NOMO-1 (cell line): ENCODE results near the gene NPTN.
"Not testable (repeated sequence)": the region's sequence is repeated elsewhere in the genome, so short reads cannot be mapped to it uniquely, and the experiment has no call there.

Source experiments
- DNase-seq, 2 experiments: peaks; one replicate each; lab custom pipeline; 2025; ENCODE audit not compliant: unreplicated experiment in 2 of 2; lab: John Stamatoyannopoulos, UW

Gene NPTN

DNA sequence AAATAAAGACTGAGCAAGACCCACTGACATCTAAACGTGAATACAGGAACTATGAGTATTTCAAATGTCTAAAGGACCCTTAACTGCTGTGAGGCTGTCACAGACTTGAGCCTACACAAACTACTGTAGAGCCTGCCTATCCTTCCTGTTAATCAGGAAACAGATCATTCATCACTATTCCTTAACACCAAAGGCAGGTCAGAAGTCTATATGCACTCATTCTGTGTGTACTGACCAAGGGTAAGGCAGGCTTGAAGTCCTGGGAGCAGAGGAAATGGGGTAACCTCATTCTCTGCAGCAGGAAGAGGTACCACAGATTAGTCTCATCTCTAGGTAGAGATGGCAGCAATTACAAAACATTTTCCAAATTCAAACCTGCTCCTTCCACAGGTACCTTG is 30.7 kb downstream of the NPTN start:
- DNase-seq = peak in 1 of 2 experiments; percentile 29

DNA sequence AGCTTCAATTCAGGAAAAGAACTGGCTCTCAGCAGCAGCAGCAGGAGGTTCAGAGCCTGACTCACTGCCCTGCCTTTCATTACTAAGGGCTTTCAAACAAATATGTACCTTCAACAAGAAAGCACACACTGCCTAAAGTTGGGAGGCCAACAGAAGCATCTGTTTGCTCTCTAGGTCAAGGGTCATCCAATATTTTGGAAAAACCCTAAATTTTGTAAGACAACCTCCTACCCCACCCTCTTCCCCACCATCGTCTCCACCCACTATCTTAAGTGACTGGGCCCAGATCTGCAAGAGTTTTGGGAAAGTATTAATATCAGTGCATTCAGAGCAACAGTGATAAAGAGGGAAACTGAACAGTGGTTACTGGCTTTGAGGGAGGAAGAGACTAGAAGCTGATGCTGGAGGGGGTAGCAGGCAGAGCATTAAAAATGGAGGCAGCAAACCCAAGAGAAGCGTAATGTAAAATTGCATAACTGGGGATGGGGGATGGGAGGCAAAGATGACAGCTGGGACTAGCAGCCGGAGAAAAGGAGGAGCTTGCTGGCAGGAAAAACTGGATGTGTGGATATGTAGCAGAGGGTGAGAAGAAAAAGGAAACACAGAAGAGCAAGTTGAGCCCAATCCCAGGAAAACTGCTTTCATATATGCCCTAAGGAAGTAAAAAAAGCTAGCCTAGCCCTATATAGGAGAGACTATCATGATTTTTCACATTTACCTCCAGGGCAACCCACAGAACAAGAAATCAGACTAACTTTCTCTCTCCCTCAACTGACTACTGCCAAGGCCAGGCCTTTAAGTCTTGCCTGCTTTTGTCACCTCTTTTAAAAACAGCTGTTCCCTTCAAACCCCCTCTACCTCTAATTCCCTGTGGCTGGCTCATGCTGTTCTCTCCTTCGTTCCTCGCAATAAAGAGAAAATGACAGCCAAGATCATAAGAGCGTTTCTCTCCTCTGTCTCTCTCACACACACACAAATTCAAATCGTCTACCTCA is 31.4 kb downstream of the NPTN start:
- peak; percentile 31 to 49 for DNase-seq

DNA sequence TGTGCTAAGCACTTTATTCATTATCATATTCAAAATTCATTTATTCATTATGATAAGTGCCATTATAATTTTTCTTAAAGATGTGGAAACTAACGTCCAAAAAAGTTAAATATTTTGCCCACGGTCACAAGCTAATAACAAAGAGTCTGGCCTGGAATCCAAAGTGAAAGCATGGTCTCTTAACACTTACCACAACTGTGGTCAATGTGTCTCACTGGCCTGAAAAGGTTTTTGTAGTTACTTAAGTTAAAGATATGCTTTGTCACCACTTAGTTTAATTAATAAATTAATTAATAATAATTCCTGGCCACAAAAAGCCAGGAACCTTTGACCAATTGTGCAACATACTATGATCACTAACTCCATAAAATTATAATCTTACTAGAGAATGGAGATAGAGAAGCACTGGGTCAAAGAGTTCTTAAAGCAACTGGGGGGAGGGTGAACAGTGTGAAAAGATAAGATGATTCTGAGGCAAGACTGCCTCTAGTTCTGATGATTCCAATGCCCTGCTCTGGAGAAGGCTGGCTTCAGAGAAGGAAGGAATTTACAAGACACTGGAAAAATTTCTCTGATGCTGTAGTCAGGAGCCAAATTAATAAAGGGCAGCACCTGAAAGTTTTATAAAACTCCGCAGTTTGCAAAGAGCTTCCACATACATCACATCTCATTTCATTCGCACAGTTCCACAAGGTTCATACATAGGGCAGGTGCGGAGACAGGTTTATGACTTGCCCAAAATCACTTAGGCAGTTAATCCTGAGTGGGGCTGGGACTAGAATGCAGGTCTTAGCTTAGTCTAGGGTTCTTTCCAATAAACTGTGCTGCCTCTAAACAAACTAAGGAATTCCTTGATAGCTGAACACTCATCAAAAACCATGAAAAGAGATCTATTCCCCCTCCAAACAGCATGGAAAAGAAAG is 32.5 kb downstream of the NPTN start:
- no peak for DNase-seq

DNA sequence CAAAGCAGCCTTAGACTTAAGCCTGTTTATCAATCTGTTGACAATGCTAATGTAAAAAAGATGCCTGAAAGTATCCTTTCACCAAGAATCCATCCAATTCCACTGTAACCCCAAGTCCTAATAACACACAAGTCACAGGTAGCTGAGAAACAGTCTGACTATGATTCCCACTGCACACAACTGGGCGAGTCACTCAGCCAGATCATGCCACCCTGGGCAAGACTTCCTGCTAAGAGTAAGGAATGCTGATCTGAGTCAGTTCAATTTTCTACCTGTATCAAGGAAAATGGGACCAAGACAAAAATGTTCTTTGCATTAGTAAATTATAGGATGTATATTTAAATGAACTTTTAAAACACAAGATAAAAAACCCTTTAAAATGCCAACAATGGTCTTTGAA is 33.3 kb downstream of the NPTN start:
- no peak for DNase-seq

DNA sequence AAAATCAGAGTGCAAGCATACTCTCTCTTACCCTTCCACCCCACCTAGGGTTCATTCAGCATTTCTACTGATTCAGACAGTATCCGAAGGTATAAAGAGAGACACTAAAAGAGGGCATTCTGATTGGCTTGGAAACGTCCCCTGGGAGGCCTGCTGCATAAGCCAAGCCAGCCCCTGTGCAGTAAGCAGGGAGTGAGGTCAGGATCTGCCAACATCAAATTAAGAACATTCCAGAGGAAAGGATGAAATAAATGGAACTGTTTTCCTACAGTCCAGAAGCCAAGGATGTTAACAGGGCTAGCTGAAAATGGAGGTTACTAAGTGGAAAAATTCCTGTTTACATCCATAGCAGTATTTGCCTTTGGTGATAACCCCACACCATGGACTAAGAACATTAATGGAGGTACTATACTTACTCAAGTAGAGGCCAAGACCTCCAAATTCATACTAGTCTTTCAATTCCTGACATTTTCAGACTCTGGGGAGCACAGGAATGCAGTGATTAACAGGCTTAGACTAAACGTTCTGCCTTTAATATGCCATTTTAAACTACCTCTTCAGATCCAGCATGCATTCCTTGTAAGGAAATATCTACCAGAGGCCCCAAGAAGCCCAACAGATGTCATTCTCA is 34.5 kb downstream of the NPTN start:
- DNase-seq = no peak

DNA sequence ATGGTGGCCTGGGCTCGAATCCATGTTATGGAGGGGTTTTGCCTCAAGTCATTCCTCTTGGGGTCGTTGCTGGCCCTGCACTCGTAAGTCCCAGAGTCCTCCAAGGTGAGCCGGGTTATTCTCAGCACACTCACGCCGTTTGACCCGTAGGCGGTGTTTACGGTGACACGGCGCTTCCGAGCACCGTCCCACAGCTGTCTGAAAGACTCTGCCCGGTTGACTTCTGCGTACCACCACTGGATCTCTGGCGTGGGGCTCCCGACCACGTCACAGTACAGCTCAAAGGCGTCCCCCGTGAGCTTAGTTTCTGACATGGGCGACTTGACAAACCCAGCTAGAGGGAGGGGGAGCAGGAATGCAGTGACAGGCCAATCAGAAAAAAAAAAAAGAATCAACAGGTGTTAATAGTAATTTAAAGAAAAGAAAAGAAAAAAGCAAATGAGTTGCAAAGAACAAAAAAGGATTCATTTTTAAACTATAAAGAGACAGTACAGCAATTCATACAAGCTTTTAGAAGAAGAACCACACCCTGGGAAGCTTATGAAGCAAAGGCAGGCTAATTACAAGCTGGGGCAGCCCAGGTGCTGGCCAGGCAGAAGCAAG is 36.1 kb downstream of the NPTN start:
- no peak for DNase-seq

DNA sequence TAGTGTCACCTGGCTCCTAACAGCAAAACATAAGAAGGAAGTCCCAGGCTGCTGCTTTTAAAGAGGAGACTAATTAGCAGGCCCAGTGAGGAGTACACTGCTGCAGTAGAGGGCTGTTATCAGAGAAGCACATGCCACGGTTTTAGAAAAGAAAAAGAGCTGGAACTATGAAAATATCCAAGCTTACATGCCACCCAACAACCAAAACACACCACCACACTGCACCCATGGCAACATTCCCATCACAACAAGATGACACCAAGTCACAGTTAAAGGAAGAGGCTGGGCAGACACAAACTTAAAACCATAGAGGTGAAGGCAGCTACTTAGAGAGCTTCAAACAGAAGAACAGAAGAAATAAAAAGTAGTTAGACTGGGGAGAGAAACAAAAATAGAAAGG is 37.0 kb downstream of the NPTN start:
- no peak for DNase-seq

DNA sequence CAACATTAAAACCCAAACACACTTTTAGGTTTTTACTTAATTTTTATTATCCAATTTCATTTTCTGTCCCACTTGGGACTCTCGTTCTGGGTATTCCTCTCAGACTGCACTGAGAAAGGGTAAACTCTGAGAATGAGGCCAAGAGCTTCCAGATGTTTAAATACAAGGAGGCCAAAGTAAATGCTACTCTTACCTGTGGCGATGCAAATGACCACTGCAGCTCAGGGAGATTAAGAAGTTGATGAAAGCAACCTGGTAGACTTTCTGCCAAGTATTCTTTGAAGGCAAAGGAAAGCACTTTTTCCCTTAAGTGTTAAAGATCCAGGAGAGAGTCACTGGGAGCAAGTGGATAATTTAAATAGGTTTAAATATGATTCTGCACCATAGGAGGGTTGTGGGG is 39.1 kb downstream of the NPTN start:
- DNase-seq = no peak

DNA sequence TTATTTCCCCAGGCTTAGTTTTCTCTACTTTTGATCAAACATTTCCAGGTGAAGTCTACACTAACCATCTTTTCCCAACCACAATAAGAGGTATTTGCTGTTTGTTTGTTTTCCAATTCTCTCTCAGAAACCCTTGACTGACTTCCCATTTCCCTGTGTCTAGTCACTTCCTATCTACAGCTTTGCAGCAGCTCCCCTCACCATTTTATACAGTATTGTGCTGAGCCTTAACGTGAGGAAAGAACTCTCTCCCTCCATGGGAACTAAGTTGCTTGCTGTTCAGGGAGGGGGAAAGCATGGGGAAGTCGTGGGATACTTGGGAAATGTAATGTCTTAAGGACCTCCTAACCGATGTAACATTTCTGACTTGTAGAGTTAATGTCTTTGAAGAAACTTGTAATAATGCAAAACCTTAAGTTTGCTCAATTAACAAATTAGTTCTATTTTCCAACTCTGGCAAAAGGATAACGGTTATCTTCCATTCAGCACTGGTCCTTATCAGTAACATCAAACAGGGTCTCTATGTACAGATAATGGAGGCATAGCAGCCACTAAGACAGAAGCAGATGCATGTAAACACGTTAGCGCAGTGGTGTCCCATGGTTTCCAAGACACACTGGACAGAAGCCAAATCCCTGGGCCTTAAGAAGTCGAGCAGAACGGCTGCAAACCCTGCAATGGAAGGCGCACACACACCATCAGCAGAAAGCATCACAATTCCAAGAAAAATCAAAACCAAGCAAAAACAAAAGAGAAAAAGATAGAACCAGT is 39.7 kb downstream of the NPTN start:
- no peak for DNase-seq

DNA sequence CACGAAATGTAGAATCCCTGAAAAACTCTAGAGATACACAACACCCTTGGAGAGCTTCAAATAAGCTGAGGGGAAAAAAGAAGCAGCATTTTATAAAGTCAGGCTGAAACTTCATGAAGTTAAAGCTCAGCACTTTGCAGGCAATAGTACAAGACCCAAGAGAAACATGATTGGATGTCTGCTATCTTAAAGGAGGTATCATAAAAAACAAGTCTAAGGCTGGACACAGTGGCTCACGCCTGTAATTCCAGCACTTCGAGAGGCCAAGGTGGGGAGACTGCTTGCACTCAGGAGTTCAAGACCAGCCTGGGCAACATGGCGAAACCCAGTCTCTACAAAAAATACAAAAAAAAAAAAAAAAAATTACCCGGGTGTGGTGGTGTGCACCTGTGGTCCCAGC is 42.9 kb downstream of the NPTN start:
- DNase-seq = no peak

DNA sequence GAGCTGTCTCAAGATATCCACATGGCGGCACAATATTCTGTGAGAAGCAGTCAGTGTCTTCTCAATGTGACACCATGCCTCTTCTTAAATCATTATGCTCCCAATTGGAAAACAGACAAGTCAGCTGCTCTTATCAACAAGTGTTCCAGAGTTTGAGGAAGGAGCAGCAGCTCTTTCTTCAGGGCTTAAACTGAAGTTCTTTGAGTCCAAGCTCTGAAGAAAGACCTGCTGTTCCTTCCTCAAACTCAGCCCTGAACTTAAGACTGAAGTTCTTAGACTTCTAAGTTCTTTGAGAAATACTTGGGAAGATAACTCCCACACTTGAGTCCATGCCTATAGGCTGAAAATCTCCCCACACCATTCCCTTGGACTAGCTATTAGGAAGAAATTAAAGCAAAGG is 43.4 kb downstream of the NPTN start:
- DNase-seq = no peak

DNA sequence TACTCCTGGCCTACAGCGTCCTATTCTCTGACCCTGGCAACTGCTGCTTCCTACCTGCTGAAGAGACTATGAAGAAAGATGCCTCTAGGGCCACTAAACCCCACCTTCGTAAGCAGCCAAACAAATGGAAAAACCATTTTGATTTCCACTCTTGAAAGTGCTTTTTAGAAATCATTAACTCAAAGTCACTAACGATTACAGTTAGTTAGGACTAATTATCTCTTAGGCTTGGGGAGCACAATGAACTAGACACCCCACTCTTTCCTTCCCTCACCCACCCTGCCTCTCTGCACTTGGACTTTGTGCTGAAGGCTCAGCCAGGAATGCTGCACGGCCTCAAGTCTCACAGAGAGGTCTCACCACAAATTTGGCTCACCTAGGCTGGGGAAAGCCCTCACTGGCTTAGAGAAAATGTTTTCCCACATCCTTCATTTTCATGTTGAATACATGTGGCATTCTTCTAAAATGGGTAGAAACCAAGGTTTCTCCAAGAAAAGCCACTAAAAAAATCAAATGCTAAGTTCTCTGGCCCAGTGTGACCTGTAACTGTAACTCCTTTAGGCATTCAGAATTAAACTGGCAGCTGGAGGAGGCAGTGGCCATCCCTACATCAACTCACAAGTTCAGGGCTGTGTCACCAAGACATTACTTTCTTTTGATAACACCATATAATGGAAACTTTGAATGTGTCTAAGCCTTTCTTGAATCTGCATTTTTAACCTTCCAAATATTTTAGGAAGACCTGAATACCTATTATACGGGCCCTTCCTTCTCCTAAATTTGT is 47.1 kb downstream of the NPTN start:
- DNase-seq = no peak

DNA sequence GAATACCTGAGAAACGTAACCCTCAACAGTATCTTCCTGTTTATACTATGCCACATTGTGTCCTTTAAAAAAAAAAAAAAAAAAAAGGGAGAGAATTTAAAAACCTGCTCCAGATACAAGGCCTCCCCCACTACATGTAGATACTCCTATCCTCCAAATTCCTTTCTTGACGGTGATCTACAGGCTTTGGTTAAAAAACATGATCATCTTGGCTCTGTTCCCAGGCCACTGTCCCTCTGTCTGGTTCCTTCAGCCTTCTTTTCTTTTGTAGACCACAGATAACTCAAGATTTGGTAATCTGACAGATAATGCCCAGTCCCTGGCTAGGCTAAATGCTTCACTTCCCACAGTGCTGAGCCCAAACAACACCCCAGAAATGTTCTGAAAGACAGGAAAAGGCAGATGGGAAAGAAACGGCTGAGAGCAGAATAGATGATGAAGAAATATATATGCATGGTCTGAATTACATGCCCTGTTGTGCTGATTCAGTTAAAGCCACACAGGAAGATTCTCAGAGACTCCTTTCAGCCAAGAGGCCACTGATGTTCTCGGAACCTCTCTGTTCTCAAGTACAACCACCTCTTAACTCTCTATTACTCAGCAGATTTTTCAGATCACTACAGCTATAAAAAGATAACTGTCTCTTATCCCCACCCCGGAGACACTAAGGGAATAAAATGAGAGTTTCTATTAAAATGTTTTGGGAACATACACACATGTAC is 48.3 kb downstream of the NPTN start:
- DNase-seq = no peak

DNA sequence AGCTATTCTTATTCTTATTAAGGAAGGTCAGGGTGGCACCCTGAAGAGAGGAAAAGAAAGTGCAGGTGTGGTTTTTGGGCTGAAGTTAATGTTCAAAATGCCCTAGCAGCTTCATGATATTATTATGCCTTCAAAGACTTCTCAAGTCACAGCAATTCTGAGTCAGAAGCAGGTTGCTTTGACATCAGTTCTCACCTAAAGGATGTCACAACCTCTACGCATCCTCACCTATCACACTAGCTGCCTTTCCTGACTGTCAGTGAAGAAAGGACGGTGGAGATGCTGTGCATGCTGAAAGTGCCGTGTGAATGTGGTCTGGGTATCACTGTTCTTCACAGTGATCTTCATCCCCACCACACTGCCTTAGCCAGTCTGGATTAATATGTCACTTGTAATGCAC is 49.6 kb downstream of the NPTN start:
- no peak for DNase-seq

DNA sequence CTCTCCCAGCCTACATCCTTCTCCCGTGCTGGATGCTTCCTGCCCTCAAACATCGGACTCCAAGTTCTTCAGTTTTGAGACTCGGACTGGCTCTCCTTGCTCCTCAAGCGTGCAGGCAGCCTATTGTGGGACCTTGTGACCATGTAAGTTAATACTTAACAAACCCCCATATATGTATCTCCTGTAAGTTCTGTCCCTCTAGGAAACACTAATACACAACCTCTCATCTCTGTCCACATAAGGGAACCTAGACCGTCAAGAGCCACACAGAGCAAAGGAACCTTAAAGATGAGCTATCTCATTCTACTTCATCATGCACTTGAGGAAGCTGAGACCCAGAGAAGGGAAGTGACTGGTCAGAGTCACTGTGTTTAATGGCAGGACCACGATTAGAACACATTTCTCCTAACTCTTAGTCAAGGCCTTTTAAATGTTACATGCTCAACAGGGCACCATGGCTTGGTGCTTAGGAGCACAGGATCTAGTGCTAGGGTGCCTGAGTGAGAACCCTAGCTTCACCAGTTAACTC is 50.3 kb downstream of the NPTN start:
- DNase-seq = no peak

DNA sequence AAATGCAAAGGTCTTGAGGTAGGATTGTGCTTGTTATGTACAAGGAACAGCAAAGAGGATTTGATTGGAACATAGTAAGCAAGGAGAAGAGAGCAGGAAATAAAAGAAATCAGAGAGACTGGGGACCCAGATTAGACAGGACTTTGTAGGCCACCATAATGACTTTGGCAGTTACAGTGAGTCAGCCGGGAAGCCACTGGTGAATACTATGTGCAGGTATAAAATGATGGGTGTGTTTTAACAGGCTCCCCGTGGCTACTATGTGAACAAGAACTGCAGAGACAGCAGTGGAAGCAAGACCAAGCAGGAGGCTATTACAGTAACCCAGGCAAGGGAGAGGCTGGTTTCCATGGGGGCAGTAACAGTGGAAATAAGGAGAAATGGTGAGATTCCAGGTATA is 55.2 kb downstream of the NPTN start:
- no peak for DNase-seq

DNA sequence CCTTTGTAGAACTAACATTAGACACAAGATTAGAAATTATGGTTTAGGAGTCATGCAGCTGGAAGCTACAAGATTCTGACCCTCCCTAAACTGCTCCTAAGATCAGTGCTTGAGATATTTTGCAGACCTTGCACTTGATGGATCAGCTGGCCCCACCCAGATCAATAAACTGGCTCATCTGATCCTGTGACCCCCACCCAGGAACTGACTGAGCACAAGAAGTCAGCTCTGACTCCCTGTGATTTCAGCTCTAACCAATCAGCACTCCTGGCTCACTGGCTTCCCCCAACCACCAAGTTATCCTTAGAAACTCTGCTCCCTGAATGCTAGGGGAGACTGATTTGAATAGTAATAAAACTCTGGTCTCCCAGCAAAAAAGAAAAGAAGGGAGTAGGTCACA is 55.6 kb downstream of the NPTN start:
- not testable (repeated sequence) for DNase-seq

DNA sequence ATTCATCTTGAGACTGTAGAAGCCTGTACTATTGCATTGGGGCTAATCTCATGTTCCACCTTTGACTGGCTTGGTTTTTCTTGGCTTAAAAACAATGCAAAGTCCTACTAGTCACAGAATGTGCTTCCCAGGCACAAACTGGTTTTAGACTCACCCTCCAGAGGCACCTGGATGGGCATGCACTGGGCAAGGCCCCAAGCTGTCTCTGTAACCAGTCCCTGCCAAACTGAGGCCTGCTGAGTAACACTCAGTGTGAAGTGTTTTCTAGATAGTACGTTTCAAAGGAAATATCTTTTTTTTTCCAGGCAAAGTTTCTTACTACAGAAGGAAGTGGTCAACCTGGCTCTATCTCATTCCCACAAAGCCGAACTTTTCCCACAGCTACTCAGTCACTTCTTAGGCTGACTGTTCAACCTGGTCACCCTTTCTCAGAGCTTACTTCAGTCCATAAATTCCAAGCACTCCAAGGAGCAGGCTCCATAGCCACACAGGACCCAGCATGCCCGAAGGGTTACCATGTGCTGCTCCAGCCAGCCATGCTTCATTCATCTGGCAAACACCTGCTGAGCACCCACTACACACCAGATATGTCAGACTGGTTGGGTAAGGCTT is 57.4 kb downstream of the NPTN start:
- DNase-seq = no peak
